NT2/D1 (cell line): ENCODE results near the gene CD300C.

Source experiments
- SUZ12 ChIP-seq: IDR thresholded peaks from 2 replicates; pipeline ENCODE4 v1.6.1; 2011; ENCODE audit not compliant: insufficient read length, insufficient read depth; ENCODE audit errors: extremely low read depth
- YY1 ChIP-seq: IDR thresholded peaks from 2 replicates; pipeline ENCODE4 v1.6.1; 2011; ENCODE audit not compliant: insufficient read length, insufficient read depth
- ZNF274 ChIP-seq: IDR thresholded peaks from 2 replicates; pipeline ENCODE4 v1.6.1; 2011; ENCODE audit warnings: mild to moderate bottlenecking, low read depth, low read length

- TF ChIP-seq SUZ12 (no peak), YY1 (no peak), ZNF274 (no peak)
Observed at GRCh38 chr17:74563358-74563757, 17.4 kb upstream of the CD300C start.
